Left ventricle myocardium superior (tissue), 1 donor: ENCODE data around the gene LSM4. TPM values are rescaled to one million over a fixed set of nuclear protein-coding genes. Genes with fewer than 3 reads are reported as not detected.
"Not testable (repeated sequence)": the region's sequence is repeated elsewhere in the genome, so short reads cannot be mapped to it uniquely, and the experiment has no call there.

Source experiments
- ATAC-seq: fragments of 200-7000 bp; cut with Tn5 transposase; one replicate; pipeline ENCODE4 v1.9.1; 2020; ENCODE audit warnings: mild to moderate bottlenecking, moderate library complexity
- DNase-seq: peaks from one replicate; pipeline ENCODE4 v3.0.0-alpha.2; 2020
- intact Hi-C: fragments of 100-400 bp; cut with micrococcal nuclease; formaldehyde crosslinking; loops from one replicate; pipeline ENCODE4 v1.11.0; 2022
- total RNA-seq: library from RNA; stranded (reverse); fragmentation: NEBNext Ultra II Directional; extraction: Animal tissue kit (Norgen Biotek cat#: 25700); gene quantifications from one replicate; pipeline ENCODE4 v1.2.1, GENCODE V29; 2021
- donor health status: DM: no; HTN: yes; CAD: no; lungs with severe emphysema.

LSM4 gene
- total RNA-seq, 1 donor from 2014 or later = 98.0 TPM

DNA sequence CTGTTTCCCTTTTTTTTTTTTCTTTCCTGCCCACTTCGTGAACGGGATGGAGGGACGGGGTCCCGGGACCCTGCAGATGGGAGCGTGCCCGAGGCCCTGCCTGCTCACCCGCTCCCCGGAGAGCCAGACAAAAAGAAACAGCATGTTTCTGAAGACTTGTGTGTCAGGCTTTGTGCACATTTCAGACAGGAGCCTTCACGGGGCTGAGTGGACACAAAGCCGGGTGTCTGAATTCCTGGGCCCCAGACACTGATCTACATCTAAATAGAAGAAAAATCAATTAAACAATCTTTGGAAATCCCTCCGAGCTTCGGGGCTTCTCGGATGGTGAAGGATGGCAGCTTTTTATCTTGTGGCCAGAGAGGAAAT lies 21.7 kb upstream of the LSM4 start:
- DNase-seq = no peak
- ATAC-seq = no peak
- intact Hi-C loops = no loop called here

DNA sequence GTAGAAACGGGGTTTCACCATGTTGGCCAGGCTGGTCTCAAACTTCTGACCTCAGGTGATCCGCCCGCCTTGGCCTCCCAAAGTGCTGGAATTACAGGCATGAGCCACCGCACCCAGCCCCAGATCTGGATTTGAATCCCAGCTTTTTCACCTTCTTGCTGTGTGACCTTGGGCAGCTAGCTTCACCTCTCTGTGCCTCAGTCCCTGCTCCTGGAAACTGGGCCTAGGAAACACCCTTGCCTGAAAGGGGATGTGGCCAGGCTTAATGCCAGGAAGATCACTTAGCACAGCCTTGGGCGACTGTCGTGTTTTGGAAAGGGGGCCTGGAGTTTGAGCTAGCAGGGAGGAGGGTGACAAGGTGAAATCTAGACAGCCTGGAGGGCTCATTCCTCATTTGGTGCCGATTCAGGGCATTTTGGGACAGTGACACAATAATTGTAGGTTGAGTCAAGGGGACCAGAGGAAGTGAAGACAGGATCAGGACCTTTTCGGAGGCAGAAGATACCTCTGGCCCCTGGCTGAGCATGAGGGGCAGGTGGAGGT lies 19.3 kb upstream of the LSM4 start:
- DNase-seq (no peak), ATAC-seq (no peak)
- intact Hi-C loops = no loop called here

DNA sequence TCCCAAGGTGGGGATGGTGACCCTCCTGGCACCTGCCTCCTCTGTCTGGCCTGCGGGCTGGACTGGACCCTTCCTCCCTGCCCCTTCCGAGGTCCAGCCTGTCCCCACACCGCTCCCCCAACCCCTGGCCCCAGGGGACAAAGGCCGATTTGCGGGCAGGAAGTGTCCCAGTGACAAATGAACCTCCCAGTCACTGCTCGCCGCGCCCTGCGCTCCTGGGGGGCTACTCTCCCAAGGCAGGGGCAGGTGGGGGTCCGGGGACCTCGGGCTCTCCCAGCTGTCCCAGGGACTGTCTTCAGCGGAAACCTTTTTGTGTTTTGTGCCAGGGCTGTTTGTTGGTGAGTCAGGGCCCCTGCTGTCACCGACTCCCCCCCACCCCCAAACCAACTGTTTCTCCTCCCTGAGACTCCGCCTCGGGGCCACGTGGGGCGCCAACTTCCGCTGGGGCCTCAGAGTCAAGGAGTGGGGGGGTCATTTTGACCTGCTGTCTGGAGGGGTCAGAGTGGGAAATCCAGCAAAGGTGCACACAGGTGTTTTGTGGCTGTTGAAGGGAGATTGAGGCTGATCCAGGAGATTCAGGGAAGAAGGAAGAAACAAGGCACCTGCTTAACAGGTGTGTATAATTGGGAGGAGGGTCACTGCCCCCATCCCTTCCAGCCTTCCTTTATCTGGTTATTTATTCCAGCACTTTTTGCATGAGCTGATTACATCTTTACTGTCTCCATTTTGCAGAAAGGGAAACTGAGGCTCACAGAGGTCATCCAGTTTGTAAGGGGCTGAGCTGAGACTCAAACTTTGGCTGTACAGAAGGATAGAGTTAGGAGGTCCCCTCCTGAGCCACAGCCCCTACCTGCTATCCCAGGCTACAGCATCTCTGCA lies 18.4 kb upstream of the LSM4 start:
- ATAC-seq = peak; percentile 50
- DNase-seq = peak; percentile 66
- intact Hi-C loops = no loop called here

DNA sequence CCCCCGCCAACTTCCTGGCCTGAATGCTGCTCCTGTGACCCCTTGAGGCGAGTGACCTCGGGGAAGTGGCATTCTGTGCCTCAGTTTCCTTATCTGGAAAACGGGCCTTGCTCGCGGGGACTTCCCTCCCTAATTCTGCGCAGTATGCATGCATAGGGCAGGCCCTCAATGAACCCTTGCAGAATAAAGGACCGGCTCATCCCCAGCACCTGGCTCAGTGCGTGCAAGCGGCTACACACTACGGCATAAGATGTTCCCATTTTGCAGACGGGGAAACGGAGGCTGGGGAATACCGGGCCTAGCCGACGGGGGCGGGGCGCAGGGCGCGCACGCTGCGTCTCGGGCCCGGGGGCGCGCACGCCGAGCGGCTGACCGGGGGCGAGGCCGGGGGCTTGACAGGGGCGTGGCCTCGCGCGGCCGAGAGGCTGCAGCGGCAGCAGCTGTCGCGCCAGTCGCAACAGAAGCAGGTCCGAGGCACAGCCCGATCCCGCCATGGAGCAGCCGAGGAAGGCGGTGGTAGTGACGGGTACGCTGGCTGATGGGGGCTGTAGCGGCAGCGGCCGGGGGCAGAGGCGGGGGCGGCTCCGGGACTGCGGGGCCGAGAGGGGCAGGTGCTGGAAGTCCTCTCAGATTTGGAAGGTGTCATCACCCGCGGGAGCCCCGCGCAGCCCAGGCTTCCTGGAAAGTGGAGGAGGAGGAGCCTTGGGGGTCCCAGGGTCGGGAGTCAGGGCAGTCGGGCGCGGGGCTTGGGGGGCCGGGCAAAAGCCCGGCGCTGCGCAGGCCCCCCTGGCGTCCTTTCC lies 17.5 kb upstream of the LSM4 start, which contains the start of gene PGPEP1:
PGPEP1 (plus strand) TSS at position 409 of the 800 bp plus-strand sequence; CDS start at position 493, 84 bp downstream.
- intact Hi-C loops = no loop called here
- ATAC-seq (peak; percentile 86), DNase-seq (peak; percentile 92)

DNA sequence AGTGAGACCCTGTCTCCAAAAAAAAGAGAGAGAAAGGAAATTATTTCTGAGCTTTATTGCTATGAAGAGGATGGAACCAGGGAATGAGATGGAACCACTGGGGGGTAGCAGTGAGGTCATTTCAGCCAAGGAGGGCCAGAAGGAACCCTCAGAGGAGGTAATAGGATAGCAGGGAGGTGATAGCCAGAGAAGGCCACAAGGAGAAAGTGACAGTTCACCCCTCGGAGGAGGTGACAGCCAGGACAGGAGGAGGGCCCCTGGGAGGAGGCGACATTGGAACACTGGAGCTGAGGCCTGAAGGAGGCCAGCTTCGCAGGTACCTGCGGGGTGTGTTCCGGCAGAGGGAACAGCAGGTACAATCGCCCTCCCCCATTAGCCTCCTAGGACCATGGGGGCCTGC lies 16.8 kb upstream of the LSM4 start:
- ATAC-seq (no peak), DNase-seq (no peak)
- intact Hi-C loops = no loop called here

DNA sequence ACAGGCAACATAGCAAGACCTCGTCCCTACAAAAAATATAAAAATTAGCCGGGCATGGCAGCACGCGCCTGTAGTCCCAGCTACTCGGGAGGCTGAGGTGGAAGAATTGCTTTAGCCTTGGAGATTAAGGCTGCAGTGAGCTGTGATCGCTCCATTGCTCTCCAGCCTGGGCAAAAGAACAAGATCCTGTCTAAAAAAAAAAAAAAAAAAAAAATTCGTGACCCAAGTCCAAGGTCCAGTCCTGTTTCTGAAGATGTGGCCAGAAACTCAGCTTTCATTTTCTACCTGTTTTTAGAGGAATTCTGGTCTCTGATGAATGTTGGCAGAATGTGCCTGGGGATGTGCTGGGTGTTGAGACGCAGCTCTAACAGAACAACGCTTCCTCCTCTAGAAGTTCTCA lies 15.7 kb upstream of the LSM4 start:
- DNase-seq (no peak), ATAC-seq (no peak)
- intact Hi-C loops = no loop called here

DNA sequence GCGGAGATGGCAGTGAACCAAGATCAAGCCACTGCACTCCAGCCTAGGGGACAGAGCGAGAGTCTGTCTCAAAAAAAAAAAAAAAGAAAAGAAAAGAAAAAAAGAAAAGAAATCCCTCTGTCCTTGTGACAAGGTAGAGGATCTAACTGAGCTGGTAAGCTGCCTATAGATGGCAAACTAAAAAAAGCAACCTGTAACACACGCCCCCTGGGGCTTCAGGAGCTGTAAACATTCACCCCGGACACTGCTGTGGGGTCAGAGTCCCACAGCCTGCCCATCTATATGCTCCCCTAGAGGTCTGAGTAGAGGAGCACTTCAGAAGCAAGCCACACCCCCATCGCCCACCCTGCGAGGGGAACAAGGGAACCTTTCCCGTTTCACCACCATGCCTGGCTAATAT lies 13.2 kb upstream of the LSM4 start:
- DNase-seq (no peak), ATAC-seq (no peak)
- intact Hi-C loops = no loop called here

DNA sequence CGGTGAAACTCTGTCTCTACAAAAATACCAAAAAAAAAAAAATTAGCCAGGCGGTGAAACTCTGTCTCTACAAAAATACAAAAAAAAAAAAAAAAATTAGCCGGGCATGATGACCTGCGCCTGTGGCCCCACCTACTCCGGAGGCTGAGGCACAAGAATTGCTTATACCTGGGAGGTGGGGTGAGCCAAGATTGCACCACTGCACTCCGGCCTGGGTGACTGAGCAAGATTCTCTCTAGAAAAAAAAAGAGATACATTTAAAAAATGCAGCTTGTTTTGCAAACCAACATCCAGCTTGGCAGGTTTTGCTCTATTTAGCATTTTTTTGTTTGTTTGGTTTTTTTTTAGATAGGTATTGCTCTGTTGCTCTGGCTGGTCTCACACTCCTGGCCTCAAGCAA lies 10.8 kb upstream of the LSM4 start:
- DNase-seq = no peak
- ATAC-seq = no peak

DNA sequence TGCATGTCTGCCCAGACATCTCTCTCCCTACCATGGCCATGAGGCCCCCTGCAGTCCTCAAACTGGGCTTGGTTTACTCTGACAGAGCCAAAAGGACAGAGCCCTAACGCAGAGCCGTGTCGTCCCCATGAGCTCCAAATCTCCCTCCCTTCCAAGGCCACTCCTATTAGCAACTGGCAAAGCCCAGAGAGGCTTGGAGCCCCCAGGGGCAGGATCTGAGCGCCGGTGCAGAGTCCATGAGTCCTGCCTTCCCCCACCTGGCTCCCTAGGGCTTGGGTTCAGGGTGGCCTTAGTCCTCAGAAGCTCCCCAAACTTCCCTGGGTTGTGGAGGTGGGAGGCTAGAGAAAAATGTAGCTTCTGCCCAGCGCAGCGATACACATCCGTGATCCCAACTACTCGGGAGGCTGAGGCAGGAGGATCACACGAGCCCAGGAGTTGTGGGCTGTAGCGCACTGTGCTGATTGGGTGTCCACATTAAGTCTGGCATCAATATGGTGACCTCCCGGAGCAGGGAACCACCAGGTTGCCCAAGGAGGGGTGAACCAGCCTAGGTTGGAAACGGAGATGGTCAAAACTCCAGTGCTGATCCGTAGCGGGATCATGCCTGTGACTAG lies 10.1 kb upstream of the LSM4 start:
- no peak for DNase-seq

More for the DNA sequence above, 10.8 kb upstream of the LSM4 start:
- intact Hi-C loops = no loop called here

DNA sequence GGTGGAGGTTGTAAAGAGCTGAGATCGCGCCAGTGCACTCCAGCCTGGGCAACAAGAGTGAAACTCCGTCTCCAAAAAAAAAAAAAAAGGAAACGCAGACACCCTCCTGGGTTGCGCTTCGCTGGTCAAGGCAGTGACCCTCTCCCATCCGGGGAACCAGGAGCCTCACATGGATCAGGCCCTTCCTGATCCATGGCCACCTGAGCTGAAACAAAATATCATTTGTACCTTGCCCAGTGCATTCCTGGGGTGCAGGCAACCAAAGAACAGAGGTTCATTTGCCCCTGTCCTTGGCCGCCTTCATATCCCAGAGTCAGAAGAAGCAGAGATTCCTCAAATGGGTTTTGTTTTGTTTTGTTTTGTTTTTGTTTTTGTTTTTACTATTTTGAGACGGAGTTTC lies 8.0 kb upstream of the LSM4 start:
- ATAC-seq (no peak), DNase-seq (no peak)
- intact Hi-C loops = no loop called here

More for the DNA sequence above, 10.1 kb upstream of the LSM4 start:
- ATAC-seq = no peak
- intact Hi-C loops = no loop called here

DNA sequence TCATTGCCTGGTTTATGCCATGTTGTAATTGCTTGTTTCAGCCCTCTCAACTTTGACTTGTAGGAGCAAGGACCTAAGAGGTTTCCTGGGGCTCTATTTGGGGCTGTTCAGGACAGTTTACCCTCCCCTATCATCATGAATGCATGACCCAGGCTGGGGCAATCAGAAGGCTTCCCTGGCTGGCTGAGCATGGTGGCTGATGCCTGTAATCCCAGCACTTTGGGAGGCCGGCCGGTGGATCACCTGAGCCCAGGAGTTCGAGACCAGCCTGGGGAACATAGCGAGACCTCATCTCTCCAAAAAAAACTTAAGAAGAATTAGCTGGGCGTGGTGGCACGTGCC lies 6.1 kb upstream of the LSM4 start:
- intact Hi-C loops = loop anchor here (2.0 to 10.0 kb wide), 2 partner anchors 50 to 124 kb away; partner anchors contain the start of gene RAB3A
- DNase-seq (no peak), ATAC-seq (peak; percentile 14)

DNA sequence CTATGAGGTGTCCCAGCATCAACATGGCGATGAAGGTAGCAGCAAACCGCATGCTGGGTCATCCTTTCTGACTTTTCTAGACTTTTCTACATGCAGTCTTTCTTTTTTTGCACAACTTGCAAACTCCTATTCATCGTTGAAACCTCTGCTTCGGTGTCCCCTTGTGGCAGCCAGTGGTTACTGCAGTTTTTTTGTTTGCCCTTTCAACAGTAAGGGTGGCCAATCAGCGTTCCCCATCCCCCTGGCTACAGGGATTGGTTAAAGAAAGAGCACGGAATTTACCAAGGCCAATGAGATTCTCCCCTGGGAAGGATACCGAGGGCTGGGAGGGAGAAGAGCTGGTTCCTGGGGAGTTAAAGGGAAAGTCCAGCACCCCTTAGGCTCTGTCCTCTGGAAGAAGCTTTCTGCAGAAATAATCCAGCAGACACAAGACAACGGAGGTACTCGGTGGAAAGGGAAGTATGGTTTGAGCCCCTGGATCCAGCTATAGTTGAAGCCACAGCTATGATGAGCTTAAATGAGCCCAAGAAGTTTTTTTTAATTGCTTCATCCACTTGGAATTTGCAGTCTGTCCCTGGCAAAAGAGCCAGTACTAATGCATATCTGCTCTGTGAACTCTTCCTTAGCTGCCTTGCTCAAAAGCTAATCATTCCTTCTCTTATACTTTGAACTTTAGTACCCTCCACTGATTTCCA lies 5.6 kb upstream of the LSM4 start:
- intact Hi-C loops = loop anchor here (2.0 to 10.0 kb wide), 2 partner anchors 50 to 124 kb away; partner anchors contain the start of gene RAB3A
- DNase-seq (peak; percentile 84), ATAC-seq (peak; percentile 98)

DNA sequence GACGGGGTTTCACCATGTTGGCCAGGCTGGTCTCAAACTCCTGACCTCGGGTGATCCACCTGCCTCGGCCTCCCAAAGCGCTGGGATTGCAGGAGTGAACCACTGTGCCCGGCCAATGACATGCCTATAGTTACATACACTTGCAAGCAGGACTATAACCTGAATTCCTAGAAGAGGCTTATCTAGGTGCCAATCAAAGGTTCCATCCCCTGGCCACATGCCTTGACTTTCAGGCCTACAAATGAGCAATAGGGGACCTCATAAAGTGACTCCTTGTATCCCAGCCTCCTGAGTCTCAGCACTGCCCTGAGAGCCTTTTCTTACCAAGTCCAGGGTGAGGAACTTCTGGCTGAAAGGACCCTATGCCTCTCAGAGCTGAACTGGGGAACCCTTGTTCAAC lies 3.9 kb upstream of the LSM4 start:
- ATAC-seq (no peak), DNase-seq (no peak)
- intact Hi-C loops = loop anchor here (10.0 kb wide), 1 partner anchor 122 kb away; the partner anchor contains the start of gene RAB3A

DNA sequence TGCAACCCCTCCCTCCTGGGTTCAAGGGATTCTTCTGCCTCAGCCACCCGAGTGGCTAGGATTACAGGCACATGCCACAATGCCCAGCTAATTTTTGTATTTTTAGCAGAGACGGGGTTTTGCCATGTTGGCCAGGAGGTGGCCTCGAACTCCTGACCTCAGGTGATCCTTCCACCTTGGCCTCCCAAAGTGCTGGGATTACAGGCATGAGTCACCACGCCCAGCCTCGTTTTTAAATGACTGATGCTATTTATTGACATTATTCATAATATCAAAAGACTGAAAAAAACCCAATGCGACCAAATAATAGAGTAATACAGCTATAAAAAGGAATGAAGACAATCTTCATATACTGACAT lies 1.5 kb upstream of the LSM4 start:
- not testable (repeated sequence) for DNase-seq, ATAC-seq
- intact Hi-C loops = loop anchor here (10.0 kb wide), 1 partner anchor 120 kb away; the partner anchor contains the start of gene RAB3A

DNA sequence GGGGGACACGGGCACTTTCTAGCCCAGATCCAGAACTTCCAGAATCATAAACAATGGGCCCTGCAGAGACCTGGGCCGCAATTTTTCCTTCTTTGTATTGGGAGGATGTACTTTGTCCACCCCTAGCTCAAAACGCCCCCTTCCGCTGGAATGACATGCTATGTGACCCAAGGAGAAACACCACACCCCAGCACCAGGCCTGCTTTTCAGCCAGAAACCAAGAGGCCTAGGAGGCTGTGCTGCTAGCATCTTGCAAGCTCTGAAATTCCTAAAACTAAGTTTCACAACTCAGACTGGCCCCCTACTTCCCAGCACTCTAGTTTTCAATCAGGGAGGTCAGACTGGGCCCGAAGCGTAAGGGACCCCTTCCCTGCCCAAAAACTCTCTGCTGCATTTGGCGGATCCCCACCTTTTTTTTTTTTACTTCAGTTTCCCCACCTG lies 538 bp downstream of the LSM4 start:
- ATAC-seq (peak; percentile 6), DNase-seq (no peak)

DNA sequence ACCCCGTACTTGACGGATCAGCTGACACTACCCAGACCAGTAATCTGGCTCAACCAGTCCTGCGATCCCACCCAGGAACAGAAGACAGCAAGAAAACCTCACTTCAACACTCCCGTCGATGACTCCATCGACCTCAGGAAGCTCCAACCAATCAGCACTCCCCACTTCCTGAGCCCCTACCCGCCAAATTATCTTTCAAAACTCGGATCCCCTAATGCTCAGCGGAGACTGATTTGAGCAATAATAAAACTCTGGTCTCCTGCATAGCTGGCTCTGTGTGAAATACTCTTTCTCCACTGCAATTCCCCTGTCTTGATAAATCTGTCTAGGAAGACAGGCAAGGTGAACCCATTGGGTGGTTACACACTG lies 1.2 kb downstream of the LSM4 start:
- DNase-seq (no peak), ATAC-seq (no peak)
- intact Hi-C loops = loop anchor here (10.0 kb wide), 1 partner anchor 117 kb away; the partner anchor contains the start of gene RAB3A

More for the DNA sequence above, 538 bp downstream of the LSM4 start:
- intact Hi-C loops = loop anchor here (10.0 kb wide), 1 partner anchor 118 kb away; the partner anchor contains the start of gene RAB3A

DNA sequence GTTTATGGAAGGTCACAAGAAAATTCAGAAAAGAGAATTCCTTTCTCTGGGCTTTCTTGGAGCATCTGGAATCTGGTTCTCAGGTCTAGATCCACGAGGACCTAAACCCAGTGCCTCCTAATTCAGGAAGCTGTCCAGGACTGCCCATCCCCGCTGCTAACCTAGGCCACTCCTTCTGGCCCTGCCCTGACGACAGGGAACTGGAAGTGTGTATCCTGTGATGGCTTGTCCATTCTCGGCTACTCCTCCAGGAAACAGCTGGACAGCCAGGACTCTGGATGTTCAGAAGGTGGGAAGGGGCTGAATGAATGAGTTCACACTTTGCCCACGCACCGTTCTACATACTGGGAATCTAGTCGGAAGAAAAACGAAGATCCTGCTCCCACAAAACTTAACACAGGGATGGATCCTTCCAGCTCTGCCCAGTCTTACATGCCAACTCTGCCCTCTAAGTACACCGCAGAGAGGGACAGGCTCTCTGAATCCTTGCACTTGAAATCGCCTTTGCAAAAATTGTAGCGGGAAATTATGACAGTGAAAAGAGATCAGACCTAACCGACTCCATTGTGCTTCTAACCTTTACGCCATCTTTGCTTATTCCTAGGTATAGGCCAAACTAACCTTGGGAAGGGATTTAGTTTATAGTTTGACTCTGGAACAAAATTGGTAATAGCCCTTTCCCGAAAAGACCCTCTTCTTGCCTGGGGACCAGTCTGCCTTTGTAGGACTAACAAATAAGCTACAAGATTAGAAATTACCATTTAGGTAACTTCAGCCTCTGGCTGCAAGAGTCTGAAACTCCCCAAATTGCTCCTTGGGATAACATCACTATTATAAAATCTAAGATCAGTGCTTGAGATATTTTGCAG lies 1.8 kb downstream of the LSM4 start:
- intact Hi-C loops = loop anchor here (10.0 kb wide), 1 partner anchor 116 kb away; the partner anchor contains the start of gene RAB3A
- DNase-seq (no peak), ATAC-seq (no peak)
